Fibroblast of the conjunctiva (primary cell): ENCODE data around the gene DKC1.
"Not testable (repeated sequence)": the region's sequence is repeated elsewhere in the genome, so short reads cannot be mapped to it uniquely, and the experiment has no call there.

Experiments used
- DNase-seq: peaks from one replicate; pipeline ENCODE4 v3.0.0-alpha.2; 2010; ENCODE audit warnings: low read depth

Gene DKC1

DNA sequence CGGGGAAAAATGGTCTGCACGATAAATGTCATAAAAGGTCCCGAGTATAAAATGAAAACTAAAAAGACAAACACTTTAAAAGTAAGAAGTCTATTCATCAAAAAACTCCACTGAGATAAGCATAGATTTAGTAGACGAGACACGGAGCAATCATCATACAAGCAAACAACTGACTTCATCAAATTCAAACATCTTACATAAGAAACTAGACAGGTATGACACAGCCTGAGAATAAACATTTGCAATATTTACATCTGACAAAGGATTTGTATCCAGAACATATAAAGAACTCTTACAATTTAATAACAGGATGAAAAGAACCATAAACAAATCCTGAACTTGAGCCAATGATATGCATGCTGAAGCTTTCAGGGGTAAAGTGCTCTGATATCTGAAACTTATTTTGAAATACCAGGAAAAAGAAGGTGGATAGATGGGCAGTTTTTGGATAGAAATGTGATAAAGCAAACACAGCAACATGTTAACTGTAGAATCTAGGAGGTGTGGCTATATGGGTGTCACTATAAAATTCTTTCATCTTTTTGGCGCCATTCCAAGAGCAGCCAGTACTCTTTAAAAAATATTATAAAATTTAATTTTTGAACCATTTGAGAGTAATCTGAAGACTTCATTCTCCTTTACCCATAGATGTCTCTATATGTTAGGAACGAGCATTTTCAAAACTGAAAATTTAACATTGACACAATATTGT is 30.6 kb downstream of the DKC1 start:
- no peak for DNase-seq

DNA sequence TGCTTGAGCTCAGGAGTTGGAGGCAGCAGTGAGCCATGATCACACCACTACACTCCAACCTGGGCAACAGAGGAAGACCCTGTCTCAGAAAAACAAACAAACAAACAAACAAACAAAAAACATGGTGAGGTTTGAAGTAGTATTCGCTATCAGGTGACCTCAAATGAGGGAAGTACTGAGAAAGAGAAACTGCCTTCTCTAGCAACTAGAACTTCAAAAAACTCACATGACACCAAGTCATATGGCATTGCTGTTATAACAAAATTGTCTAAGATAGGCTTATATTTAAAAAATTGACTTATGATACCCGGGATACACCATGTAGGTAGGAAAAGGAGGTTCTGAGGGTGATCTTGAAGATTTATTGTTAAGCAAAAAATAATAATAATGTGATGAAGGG is 32.4 kb downstream of the DKC1 start:
- no peak for DNase-seq

DNA sequence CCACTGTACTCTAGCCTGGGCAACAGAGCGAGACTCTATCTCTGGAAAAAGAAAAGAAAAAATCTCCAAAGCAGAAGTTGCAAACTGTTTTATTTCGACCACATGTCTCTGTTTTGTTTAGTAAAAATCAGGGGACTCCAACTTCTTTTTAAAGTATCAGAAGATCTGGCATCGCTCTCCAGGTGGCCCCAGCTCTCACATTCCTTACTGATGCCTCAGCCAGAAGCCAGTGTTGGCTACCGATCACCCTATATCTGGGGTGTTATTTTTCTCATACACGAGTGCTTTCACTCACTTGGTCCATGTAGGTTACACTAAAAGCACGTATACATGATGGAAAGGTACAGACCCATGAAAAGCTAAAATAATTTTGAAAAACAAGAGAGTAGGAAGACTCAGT is 34.3 kb downstream of the DKC1 start:
- DNase-seq: no peak

DNA sequence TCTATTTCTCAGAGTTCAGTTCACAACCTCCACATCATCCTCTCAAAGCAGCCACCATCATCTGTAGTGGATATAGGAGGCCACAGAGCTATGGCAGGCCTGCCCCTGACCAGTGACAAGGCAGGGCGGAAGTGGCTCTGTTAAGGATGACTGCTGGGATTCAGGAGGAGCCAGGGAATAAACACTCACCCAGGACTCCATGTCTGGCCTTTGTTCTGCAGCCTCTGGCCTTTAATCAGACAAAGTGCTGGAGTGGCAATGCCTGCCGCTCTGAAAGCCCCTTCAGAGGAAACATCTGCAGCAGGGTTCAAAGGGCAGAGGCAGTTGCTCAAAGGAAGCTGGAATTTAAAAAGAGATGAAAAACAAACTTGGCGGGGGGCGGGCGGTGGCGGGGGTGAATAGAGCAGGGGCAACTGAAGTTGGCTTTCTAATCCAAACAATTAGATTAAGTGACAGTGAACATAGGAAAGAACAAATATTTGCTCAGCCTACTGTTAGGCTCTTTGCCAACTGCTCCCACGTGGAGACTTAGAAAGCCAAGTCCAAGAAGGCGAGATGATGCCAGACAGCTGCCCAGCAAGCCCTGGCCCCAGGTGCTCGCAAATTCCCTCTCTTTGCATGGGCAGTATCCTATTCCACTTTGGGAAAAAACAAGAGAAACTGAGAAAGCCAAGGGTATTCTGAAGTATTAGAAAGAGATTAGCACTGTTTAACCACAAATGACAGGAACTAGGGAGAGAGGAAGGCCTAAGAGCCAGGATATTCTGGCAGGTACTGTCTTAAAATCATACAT is 37.1 kb downstream of the DKC1 start:
- no peak for DNase-seq

DNA sequence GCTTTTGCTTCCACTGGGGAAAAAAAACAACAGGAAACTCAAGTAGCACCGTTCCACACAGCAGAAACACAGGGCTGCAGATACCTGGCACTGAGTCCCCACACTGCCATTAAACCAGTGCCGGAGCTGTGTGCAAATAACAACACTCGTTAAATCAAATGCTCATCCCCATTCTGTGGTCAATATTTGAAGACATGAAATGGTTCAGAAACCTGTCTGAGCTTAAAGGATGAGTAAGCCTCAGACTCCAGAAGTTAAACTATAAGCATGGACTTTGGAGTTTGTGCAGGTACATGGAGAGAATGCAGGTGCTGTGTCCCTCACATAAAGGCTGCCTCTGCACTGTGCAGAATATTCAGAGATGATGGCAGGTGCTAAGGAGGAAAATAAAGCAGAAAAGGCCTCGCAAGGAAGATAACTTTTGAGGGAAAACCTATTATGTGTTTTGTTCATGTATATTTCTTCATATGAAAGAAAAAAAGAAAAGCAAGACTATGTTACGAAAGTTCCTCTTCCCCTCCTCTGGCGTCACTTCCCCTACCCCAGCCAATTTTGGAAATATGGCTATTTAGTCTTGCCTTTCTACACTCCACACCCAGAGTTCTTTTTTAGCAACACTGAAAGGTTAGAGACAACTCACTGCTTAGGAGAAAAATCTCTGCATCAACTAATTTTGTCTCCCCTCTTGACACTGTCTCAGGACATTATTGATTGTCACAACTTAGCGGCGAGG is 38.0 kb downstream of the DKC1 start:
- no peak for DNase-seq

DNA sequence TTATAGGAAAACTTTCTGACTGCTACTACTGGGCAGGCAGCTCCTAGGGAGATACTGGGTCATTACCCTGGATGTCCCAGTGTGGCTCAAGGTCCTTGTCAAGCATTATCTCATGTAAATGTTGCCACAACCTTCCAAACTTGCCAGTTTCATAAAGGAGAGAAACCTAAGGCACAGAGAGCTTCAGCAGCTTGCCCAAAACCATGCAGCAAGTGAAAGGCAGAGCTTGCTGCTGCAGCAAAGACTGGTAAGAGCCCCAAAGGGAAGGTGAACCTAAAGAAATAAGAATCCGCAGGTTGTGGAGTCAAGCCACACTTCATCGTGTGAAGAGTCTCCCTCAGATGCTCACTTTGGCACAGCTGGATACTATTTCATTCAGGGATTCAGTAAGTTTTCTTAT is 40.3 kb downstream of the DKC1 start:
- no peak for DNase-seq

DNA sequence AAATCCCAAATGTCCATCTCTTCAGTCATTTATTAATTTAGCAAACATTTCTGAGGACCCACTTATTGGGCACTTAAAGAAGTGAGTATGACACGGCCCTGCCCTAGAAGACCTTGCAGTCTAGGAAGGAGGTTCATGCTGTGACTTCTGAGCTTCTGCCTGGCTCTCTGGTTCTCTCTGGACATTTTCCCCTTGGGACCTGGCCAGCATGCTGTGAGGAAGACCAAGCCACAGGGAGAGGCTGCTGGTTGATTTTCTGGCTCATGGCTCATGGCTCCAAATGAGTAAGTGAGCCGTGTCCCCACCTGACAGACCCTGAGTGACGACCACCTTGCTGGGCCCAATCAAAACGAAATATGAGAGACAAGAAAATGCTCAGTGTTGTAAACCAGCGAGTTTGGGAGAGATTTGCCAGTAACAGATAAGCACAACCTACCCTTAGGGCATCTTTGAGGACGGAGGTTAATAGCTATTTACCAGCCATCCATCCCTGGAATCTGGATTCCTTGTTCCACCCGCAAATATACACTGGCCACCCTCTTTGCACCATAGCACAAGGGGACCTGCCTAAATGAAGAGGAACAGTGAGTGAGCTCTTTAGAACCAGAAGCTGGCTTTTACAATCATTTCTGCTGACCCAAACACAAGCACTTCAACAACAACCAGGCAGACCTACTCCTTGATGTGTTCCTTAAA is 41.7 kb downstream of the DKC1 start:
- no peak for DNase-seq

DNA sequence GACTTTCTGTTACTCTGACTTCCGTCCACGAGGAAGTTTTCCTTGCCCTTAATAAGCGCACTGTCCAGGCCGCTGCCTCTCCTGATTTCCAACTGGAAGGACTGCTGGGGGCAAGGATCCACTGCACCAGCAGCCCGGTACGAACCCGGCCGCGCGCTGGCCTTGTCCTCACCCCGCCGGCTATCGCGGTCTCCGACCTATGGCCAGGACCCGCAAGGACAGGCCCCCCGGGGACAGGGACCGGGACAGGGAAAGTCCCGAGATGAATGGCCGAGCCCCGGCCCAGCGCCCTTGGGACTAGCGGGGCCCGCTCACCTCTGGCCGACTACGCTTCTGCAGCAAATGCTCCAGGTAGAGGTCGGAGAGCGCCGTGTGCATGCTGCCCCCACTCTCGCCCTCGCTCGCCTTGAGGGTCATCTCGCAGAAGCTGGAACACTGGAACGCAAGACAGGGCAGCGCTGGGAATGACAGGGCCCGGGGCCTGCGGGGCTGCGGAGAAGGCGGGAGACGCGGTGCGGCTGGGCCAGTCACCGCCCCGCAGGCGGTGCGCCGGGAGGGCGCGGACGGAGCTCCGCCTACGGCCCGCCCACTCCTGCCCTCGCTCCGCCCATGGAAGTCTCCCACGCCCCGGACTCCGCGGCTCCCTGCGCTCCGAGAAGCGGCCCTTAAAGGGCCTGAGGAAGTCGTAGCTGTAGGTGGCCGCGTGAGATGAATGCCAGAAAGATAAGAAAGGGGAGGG is 42.5 kb downstream of the DKC1 start, which contains the start of gene MPP1:
Gene MPP1, minus strand, starts transcription at position 529 of the 739 bp plus-strand sequence. Its CDS starts 112 bp downstream, at position 417.
- DNase-seq: peak; percentile 33

DNA sequence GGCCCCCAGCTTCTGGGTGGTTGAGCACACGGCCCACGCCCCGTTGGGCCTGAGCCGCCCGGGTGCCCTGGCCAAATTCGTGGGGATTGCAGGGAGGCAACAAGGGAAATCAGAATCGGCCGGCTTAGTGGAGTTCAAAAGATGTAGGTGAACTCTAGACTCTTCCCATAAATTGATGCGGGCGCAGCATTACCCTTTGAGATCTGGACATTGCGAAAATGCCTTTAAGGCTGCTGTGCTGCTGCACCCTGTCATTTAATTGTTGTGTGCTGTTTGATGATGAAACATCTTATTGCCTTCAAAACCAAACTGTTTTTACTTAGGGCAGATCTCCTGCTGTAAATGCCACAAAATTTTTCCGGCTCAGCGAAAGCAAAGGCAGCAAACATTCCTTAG is 43.0 kb downstream of the DKC1 start:
- DNase-seq: no peak

DNA sequence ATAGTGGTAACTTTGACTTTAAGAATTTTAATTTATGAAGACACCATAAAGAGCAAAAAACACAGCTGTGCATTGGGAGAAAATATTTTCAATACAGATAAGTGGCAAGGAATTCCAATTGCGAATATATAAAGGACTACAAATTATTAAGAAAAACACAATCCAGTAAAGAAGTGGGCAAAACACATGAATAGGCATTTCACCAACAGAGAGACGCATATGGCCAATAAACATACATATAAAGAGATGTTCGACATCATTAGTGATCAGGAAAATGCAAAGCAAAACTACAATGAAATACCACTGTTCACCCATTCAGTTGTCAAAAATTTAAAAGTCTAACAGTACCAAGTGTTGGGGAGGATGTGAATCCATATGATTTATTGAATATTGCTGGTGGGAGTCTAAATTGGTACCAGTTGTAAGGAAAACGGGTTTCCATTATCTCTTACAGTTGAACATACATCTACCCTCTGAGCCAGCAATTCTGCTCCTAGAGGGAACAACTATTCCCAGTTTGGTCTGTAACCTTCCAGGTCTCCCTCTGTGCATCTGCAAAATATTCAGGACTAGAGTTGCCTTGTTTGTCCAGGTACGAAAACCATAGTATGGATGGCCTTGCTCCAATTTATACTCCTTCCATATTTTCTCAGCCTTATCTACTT is 44.3 kb downstream of the DKC1 start:
- DNase-seq: no peak

DNA sequence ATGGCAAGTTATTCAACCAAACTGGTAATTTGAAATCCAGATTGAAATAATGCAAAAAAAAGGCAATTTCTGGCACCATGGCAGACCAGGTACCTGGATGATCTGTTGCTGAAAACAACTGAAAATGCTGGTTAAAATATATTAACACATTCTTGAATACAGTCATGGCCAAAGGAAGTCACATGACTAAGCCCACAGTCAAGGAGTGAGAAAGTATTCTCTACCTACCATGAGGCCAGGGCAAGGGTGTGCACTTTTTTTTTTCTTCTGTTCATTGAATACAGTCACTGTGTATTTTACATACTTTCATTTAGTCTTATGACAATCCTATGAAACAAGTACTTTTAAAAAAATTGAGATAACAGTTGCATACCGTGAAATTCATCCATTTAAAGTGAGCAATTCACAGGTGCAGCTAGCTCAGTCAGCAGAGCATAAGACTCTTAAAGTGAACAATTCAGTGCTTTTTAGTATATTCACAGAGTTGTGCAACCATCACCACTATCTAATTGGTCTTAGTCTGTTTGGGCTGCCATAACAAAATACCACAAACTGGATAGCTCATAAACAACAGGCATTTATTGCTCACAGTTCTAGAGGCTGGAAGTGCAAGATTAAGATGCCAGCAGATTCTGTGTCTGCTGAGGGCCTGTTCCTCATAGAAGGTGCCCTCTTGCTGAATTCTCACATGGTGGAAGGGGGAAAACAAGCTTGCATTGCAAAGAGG is 47.4 kb downstream of the DKC1 start:
- no peak for DNase-seq

DNA sequence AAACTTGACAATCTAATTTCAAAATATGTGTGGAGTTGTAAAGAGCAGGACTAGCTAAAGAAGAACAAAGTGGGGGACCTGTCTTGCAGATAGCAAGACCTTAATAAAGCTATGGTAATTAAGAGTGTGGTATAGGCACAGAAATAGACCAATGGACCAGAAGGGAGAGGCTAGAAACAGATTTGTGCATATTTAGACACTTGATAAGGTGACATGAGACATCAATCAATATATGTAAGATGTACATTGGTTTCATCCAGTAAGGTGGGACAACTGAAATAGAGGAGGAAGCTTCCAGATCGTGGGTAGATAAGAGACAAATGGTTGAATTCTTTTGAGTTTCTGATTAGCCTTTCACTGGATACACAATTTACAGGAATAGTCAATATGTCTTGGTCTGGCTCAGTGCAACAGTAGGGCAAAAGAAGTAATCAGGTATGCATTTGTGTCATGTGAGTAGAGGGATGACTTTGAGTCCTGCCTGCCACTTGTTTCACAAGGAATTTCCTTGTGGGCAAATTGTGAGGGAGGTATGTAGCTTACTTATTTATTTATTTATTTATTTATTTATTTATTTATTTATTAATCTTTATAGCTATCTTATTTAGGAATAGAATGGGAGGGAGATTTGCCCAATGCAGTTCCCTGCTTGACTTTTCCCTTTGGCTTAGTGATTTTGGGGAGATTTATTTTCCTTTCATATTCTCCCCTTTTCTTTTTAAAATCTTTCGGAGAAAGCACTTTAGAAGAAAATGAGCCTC is 49.9 kb downstream of the DKC1 start:
- DNase-seq: no peak

DNA sequence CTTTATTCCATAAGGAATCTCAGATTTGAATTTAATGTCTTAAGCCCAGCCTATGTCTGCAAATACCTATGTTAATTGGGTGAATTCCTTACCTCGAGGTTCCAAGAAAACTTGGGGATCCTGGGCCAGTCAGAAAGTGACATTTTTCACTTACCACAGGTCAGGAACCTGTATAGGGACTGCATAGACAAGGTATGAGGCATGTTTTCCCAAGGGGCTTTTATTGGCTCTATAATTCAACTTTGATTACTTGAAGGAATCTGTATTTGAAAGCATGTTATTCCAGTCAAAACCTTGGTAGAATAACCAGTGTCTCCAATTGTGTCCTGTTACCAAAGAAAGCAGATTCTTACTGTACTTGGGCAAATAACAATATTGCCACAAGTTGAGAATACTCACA is 51.1 kb downstream of the DKC1 start:
- DNase-seq: no peak

DNA sequence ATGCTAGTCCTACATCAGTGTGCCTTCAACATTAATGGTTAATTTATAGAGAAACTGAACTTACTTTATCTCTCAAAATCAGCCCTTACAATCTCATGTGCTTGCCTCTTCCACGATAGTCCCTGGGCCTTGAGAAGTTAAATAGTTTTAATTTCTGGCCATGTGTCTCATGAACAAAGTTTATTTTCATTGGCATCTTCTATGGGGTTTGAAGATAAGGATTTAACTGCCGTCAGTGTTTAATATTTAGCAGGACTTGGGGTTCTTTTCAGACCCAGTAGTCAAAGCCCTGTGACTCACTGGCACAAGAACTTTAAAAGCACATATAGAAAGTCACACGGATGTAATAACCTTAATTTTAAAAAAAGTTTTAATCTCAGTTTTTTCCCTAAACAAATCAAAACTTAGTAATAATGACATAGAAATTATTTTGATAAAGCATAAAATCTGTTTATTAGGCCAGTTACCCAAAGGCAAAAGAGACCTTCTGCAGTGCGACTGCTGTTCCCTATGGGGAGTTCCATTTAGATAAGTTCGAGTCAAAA is 52.7 kb downstream of the DKC1 start:
- DNase-seq: no peak

DNA sequence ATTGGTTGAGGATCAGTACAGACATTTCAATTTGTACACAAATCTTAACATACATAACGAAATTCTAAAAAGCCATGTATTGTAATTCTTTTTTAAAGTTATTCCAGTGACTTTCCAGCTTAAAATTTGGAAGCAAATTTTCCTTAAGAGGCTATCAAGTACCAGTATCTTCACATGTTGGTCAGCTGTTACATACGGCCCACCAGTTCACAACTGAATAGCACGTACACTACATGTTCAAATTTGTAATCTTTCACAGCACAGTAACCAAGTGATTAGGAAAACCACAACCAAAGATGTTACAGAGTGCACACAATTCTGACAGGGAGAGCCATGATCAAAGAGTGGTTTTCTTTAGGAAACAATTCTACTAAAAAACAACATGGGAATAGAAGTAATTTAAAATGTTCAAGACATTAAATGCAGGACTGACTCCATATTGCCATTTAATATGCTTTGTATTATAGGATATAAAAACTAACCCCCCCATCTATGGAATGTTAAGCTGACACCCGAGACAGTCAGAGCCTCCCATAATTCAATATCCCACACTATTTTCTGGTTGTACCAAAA is 53.7 kb downstream of the DKC1 start:
- not testable (repeated sequence) for DNase-seq

DNA sequence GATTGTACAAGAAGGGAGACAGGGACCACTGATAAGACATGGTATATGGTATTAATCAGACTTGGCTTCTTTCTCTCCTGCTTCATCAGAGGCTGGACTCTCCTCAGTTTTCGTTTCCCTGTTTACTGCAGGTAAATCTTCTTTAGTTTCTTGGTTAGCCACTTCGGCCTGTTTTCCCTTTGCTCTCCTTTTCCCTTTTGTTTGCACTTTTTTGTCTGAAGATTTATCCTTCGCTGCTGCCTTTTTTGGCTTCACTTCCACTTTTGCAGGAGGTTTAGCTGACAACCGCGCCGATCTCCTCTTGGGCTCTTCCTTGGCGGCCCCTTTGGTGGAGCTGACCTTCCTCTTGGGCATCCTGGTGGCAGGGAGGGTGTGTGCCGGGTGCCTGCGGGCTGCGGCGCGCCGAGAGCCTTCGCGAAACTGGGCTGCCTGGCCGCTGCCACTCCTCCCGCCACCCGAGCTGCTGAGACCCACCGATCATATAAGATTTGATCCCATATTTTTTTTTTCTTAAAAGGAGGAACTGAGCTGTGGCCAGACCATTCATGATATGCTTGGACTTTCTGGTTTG is 54.5 kb downstream of the DKC1 start:
- DNase-seq: not testable (repeated sequence)

DNA sequence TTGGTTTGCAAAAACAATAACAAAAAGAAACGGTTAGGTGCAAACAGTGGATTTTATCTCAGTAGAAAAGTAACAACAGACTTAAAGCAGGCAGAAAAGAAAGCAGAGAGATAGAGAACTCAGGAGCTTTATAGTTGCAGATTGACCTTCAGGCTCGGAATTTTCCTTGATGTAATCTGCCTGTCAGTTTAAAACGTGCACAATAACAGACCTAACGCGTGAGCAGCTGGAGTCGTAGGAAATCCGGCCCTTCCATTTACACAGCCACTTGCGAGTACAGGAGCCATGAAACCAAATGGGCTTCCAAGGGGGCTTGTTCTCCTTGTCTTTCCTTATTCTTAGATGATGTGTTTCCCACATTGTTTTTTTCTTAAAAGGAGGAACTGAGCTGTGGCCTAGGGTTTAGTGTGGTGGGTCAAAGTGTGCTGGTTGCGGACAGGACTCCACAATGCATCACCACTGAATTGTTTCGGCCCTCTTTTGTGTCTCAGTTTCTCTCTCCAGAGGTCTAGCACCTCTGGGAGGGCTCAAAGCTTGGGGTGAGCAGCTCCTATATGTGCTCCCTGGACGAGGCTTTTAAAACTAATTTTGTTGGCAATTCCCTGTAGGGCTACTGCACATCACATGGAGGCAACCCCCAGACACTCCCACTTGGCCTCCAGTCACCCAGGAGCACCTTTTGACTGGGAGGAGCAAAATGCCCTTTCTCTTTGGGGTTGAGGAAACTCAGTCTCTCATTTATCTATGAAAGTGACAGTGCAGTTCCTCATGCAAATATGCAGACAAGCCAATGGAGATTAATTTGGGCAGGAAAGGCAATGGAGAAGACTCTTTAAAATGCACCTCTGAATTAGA is 56.5 kb downstream of the DKC1 start:
- DNase-seq: no peak
